ENCODE measurements around the gene SLC35F2.
"Not testable (repeated sequence)": the region's sequence is repeated elsewhere in the genome, so short reads cannot be mapped to it uniquely, and the experiment has no call there.

SLC35F2 gene

DNA sequence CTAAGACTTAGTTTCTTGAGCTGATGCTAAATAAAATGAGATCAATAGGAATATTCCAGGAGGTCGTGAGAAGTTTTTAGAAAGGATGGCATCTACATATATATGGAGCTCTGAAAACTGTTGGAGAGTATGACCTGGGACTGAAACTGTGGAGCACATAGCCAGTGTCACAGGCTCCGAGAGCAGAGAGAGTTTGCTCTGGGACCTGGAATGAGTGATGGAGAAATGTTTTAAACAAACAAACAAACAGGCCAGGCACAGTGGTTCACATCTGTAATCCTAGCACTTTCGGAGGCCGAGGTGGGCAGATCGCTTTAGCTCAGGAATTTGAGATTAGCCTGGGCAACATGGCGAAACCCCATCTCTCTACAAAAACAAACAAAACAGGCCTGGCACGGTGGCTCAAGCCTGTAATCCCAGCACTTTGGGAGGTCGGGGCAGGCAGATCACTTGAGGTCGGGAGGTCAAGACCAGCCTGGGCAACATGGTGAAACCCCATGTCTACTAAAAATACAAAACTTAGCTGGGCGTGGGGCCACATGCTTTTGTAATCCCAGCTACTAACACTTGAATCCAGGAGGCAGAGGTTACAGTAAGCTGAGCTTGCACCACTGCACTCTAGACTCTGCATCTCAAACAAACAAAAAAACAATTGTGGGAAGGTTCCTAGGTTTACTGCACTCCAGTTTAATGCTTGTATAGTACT, 67.1 kb downstream of the SLC35F2 start:
- no peak for DNase-seq (ENCODE audit: low read depth in 1 of 2, low spot score in 1 of 2)

DNA sequence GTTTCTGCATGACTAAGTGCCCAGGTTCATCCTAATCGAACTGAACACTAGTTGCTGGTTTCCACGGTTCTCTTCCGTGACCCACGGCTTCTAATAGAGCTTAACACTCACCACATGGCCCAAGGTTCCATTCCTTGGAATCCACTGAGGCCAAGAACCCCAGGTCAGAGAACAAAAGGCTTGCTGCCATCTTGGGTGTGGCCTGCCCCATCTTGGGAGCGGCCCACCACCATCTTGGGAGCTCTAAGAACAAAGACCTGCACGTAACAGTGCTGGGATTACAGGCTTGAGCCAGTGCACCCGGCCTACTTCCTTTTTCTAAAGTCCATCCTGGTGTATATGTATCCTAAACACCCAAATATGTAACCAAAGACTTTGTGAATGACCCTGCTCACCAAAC, 68.8 kb downstream of the SLC35F2 start:
- DNase-seq (ENCODE audit: low read depth in 1 of 2, low spot score in 1 of 2): no peak

GRCh38 chr11:107787733-107788132, 70.9 kb downstream of the SLC35F2 start:
- DNase-seq (ENCODE audit: low read depth in 1 of 2, low spot score in 1 of 2): no peak

GRCh38 chr11:107785401-107785800, 73.2 kb downstream of the SLC35F2 start:
- DNase-seq (ENCODE audit: low read depth in 1 of 2, low spot score in 1 of 2): no peak

DNA sequence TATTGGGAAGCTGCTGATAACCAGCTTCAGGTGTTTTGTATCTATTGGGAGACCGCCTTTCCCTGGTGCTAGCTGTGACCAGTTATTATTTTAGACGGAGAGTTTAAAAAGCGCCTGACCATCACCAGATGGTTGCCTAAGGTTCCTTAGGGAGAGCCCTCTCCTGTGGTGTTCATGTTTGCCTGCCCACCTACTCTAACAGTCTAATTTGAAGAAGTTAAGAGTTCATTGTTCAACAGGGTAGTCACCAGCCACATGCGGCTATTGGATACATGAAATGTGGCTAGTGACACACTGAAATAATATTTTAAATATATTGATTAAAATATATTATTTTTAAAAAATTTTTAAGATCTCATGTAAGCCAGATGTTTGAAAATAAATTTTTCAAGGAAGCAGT, 75.5 kb downstream of the SLC35F2 start:
- DNase-seq (ENCODE audit: low read depth in 1 of 2, low spot score in 1 of 2): no peak

- DNase-seq (ENCODE audit: low read depth in 1 of 2, low spot score in 1 of 2): no peak
Observed at GRCh38 chr11:107780775-107781174, 77.8 kb downstream of the SLC35F2 start.

DNA sequence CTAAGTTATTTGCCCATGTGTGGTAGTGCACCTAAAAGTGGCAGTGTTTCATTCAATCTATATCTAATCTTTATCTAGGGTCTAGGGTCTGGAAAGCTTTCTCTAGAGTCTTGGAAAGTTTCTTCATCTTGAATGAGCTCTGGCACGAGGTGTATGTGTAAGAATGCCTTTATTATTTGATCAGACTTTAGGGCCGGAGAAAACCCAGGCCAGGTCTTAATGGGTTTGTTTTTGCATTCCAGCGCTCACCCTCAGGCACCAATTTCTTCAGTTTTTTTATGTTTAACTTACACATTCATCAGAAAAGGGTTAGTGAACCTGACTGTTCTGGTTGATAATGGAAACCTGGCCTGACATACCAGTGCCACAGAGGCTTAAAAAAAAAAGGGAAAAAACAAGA, 78.5 kb downstream of the SLC35F2 start:
- no peak for DNase-seq (ENCODE audit: low read depth in 1 of 2, low spot score in 1 of 2)

- DNase-seq (ENCODE audit: low read depth in 1 of 2, low spot score in 1 of 2): no peak
Observed at GRCh38 chr11:107778839-107779517, 79.6 kb downstream of the SLC35F2 start.

DNA sequence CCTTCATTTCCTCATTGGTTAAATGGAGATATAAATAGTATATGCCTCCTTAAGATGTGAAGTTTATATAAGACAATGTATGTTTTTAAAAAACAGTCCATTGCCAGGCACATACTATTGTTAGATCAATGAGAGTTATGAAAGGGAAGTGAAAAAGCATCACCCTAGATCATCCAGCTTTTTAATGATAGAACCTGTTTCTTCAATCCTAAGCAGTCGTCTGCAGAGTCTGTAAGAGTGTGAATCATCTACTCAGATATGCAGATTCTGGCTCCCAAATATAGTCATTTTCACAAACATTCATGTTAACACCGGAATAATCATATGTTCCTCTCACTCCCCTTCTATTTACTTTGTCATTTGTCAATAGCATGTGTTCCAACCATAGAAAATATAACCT, 81.5 kb downstream of the SLC35F2 start:
- DNase-seq (ENCODE audit: low read depth in 1 of 2, low spot score in 1 of 2): no peak

DNA sequence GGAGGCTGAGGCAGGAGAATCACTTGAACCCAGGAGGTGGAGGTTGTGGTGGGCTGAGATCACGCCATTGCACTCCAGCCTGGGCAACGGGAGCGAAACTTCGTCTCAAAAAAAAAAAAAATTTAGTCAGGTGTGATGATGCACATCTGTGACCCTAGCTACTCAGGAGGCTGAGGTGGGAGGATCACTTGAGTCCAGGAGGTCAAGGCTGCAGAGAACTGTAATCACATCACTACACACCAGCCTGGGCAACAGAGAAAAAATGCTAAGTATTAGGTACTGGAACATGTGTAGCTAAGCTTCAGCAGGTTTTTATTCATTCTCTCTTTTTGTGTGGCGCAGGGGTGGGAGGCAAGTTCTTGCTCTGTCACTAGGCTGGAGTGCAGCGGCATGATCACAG, 82.5 kb downstream of the SLC35F2 start:
- no peak for DNase-seq (ENCODE audit: low read depth in 1 of 2, low spot score in 1 of 2)

DNA sequence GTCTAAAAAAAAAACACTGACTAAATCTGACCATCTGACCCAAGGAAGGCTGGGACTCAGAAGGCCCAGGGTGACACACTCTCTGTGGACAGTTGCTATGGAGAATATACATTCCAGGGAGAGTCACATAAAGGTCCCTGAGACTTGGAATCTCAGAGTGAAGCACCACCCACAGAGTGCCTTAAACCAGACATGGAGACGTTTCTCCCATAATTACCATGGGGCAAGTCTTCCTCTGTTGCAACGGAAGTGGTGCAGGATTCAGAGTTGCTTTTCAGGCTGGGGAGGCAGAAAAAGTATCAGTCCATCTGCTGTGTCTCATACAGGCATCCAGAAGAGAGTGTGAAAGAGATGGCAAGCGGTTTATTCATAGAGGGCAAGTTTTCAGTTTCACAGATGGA, 88.0 kb downstream of the SLC35F2 start:
- DNase-seq (ENCODE audit: low read depth in 1 of 2, low spot score in 1 of 2): no peak

GRCh38 chr11:107769189-107769588, 89.4 kb downstream of the SLC35F2 start:
- DNase-seq (ENCODE audit: low read depth in 1 of 2, low spot score in 1 of 2): no peak

DNA sequence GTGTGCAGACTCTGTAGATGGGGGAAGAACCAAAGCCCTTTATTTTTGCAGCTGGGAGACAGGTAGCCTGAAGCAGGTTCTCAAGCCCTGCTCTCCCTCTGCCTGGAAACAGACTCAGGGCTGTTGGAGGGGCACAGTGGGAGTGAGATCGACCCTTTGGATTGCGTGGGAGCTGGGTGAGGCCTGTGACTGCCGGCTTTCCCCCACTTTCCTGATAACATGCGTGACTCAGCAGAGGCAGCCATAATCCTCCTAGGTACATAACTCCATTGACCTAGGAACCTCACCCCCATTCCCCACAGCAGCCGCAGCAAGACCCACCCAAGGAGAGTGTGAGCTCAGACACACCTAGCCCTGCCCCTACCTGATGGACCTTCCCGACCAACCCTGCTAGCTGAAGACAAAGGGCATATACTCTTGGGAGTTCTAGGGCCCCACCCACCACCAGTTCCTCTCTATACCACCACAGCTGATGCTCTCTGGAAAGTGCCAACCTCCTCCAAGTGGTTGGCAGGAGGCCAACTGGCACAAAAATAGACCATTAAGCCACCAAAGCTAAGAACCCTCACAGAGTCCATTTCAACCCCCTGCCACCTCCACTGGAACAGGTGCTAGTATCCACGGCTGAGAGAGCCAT, 99.8 kb downstream of the SLC35F2 start:
- DNase-seq (ENCODE audit: low read depth in 1 of 2, low spot score in 1 of 2): not testable (repeated sequence)

GRCh38 chr11:107757661-107758060, 100.9 kb downstream of the SLC35F2 start:
- no peak for DNase-seq (ENCODE audit: low read depth in 1 of 2, low spot score in 1 of 2)

- no peak for DNase-seq (ENCODE audit: low read depth in 1 of 2, low spot score in 1 of 2)
Observed at GRCh38 chr11:107756553-107756952, 102.0 kb downstream of the SLC35F2 start.

DNA sequence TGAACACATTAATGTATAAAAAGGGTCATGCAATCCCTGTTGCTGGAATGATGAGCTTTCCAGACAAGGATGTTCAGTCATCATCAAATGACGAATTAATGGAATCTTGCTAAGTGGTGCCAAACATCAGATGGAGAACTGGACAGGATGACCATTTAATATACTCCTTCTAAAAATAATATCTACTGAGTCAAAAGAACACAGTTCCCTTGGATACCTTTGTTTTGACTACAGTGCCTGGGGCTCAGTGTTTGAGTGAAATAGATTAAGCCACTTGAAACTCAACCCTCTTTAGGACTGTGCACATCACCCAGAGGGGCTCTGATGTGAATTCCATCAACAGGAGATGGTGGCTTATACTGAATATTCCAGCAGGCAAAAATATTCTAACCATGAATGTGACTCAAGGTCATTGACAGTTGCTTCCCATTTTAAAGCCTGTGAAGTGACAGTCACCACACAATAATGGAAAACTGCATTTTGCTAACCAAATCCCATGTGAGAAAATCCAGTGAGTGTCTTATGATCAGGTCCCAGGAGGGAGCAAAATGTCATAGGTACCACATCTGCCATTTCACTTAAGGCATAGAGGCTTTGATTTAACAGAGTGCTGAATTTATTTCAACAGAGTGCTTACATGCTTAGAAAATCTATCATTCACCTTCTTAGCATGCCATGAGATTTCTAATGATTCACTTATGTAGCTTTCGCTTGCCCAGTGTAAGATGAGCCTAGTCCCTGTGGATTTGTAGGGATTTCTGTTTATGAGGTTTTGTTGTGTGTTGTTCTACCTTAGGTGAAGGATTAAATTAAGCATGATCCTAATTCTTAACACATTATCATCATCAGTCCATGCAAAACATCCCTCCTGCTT, 105.4 kb downstream of the SLC35F2 start:
- no peak for DNase-seq (ENCODE audit: low read depth in 1 of 2, low spot score in 1 of 2)

DNA sequence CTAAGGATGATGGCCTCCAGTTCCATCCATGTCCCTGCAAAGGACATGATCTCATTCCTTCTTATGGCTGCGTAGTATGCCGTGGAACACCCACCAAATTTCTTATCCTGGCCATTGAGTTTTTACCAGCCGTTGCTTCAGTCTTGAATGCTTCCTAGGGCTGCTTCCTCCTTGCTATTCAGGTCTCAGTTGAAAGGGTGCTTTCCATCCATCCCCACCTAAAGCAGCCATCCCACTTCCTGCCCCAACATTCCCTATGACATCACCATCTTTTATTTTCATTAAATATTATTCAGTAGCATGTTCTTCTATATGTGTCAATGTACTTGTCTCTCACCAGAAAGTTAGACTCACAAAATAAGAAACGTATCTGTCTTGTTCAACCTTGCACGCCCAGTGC, 106.1 kb downstream of the SLC35F2 start:
- no peak for DNase-seq (ENCODE audit: low read depth in 1 of 2, low spot score in 1 of 2)

DNA sequence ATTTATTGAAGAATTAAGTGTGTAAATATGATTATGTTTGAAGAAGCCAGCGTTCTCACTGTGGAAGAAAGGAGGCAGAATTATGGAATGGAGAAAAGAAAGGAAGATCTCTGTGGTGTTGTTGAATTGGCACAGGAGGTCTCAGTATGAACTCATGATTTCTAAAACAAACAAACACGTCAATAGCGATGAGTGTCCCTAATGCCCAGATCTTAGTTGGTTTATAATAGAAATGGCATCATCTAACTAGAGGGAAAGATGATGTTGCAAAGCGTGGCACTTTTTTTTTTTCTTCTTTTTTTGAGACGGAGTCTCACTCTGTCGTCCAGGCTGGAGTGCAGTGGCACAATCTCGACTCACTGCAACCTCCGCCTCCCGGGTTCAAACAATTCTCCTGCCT, 107.5 kb downstream of the SLC35F2 start:
- no peak for DNase-seq (ENCODE audit: low read depth in 1 of 2, low spot score in 1 of 2)

GRCh38 chr11:107750313-107750712, 108.3 kb downstream of the SLC35F2 start:
- DNase-seq (ENCODE audit: low read depth in 1 of 2, low spot score in 1 of 2): no peak

- no peak for DNase-seq (ENCODE audit: low read depth in 1 of 2, low spot score in 1 of 2)
Observed at GRCh38 chr11:107747622-107748021, 111.0 kb downstream of the SLC35F2 start.

GRCh38 chr11:107744736-107745135, 113.9 kb downstream of the SLC35F2 start:
- no peak for DNase-seq (ENCODE audit: low read depth in 1 of 2, low spot score in 1 of 2)

Data from stimulated activated CD4-positive, alpha-beta T cell treated with anti-CD3 and anti-CD28 coated beads, Interleukin-15, amount 100 ng/mL, for 1 hour (primary cell).